H9 (cell line): ENCODE results near the gene P2RX2. TPM values are rescaled to one million over a fixed set of nuclear protein-coding genes. Genes with fewer than 3 reads are reported as not detected.

Experiments used
- DNase-seq: peaks from one replicate; pipeline ENCODE4 v3.0.0-alpha.2; 2017
- H2AFZ ChIP-seq: one replicate; pipeline ENCODE4 v1.6.1; 2013; ENCODE audit warnings: mild to moderate bottlenecking, low read length, control low read depth, moderate library complexity
- H2AK5ac ChIP-seq: 2 replicates; pipeline ENCODE4 v1.6.1; 2013; ENCODE audit warnings: low read length, control low read depth, mixed read lengths; ENCODE audit not compliant: insufficient read length
- H2BK120ac ChIP-seq: one replicate; pipeline ENCODE4 v1.6.1; 2013; ENCODE audit warnings: low read depth, mild to moderate bottlenecking, low read length, control low read depth, inconsistent platforms; ENCODE audit not compliant: poor library complexity, severe bottlenecking
- H2BK12ac ChIP-seq: 2 replicates; pipeline ENCODE4 v1.6.1; 2013; ENCODE audit warnings: low read length, control low read depth, mixed read lengths, low read depth; ENCODE audit not compliant: insufficient read length
- H2BK15ac ChIP-seq: 2 replicates; pipeline ENCODE4 v1.6.1; 2013; ENCODE audit warnings: low read depth, low read length, control low read depth
- H2BK20ac ChIP-seq: one replicate; pipeline ENCODE4 v1.6.1; 2013; ENCODE audit warnings: low read depth, mild to moderate bottlenecking, low read length, control low read depth, inconsistent platforms; ENCODE audit not compliant: poor library complexity, severe bottlenecking
- H2BK5ac ChIP-seq: 2 replicates; pipeline ENCODE4 v1.6.1; 2013; ENCODE audit warnings: low read length, control low read depth, mixed read lengths; ENCODE audit not compliant: insufficient read length
- H3K14ac ChIP-seq: 2 replicates; pipeline ENCODE4 v1.6.1; 2013; ENCODE audit warnings: low read length, control low read depth; ENCODE audit not compliant: insufficient read depth
- H3K18ac ChIP-seq: 2 replicates; pipeline ENCODE4 v1.6.1; 2013; ENCODE audit warnings: low read depth, mild to moderate bottlenecking, mixed read lengths, low read length, control low read depth; ENCODE audit not compliant: insufficient read length
- H3K23ac ChIP-seq: 2 replicates; pipeline ENCODE4 v1.6.1; 2013; ENCODE audit warnings: low read length, control low read depth, mixed read lengths, low read depth; ENCODE audit not compliant: insufficient read length
- H3K23me2 ChIP-seq: 2 replicates; pipeline ENCODE4 v1.6.1; 2013; ENCODE audit warnings: low read depth, mild to moderate bottlenecking, mixed read lengths, low read length, control low read depth; ENCODE audit not compliant: insufficient read length, poor library complexity, severe bottlenecking
- H3K27ac ChIP-seq: 2 replicates; pipeline ENCODE4 v1.5.1; 2013; ENCODE audit warnings: low read length, control low read depth, mixed read lengths, low read depth; ENCODE audit not compliant: insufficient read length
- H3K27me3 ChIP-seq: 2 replicates; pipeline ENCODE4 v1.6.1; 2013; ENCODE audit warnings: low read length, control low read depth, inconsistent platforms; ENCODE audit not compliant: insufficient read depth
- H3K4ac ChIP-seq: 2 replicates; pipeline ENCODE4 v1.6.1; 2013; ENCODE audit warnings: low read depth, mild to moderate bottlenecking, control low read depth, inconsistent platforms, low read length, moderate library complexity
- H3K4me1 ChIP-seq: 2 replicates; pipeline ENCODE4 v1.6.1; 2013; ENCODE audit warnings: low read length, control low read depth, inconsistent platforms; ENCODE audit not compliant: insufficient read depth
- H3K4me2 ChIP-seq: 2 replicates; pipeline ENCODE4 v1.6.1; 2013; ENCODE audit warnings: low read length, control low read depth, mixed read lengths; ENCODE audit not compliant: insufficient read length, insufficient read depth
- H3K56ac ChIP-seq: 2 replicates; pipeline ENCODE4 v1.6.1; 2013; ENCODE audit warnings: low read depth, mild to moderate bottlenecking, mixed read lengths, low read length, control low read depth; ENCODE audit not compliant: insufficient read length
- H3K79me1 ChIP-seq: 2 replicates; pipeline ENCODE4 v1.6.1; 2013; ENCODE audit warnings: low read depth, mild to moderate bottlenecking, moderate library complexity, low read length, control low read depth, inconsistent platforms; ENCODE audit not compliant: insufficient read depth, poor library complexity, severe bottlenecking
- H3K79me2 ChIP-seq: 2 replicates; pipeline ENCODE4 v1.6.1; 2013; ENCODE audit warnings: low read length, control low read depth, inconsistent platforms; ENCODE audit not compliant: insufficient read depth
- H3K9ac ChIP-seq: 2 replicates; pipeline ENCODE4 v1.6.1; 2013; ENCODE audit warnings: low read length, control low read depth, mixed read lengths; ENCODE audit not compliant: insufficient read length; ENCODE audit errors: extremely low read depth
- H3K9me3 ChIP-seq: one replicate; pipeline ENCODE4 v1.6.1; 2013; ENCODE audit warnings: low read depth, low read length, inconsistent platforms; ENCODE audit not compliant: control insufficient read depth
- H3T11ph ChIP-seq: one replicate; pipeline ENCODE4 v1.6.1; 2013; ENCODE audit warnings: mild to moderate bottlenecking, low read length, control low read depth, inconsistent platforms
- H4K20me1 ChIP-seq: one replicate; pipeline ENCODE4 v1.6.1; 2013; ENCODE audit not compliant: control insufficient read depth, insufficient read length, insufficient read depth
- H4K5ac ChIP-seq: 2 replicates; pipeline ENCODE4 v1.6.1; 2013; ENCODE audit warnings: low read depth, mild to moderate bottlenecking, mixed read lengths, low read length, control low read depth; ENCODE audit not compliant: insufficient read length
- H4K8ac ChIP-seq: replicated peaks from 2 replicates; pipeline ENCODE4 v1.6.1; 2013; ENCODE audit warnings: low read length, control low read depth, mixed read lengths, low read depth; ENCODE audit not compliant: insufficient read length
- H4K91ac ChIP-seq: 2 replicates; pipeline ENCODE4 v1.6.1; 2013; ENCODE audit warnings: low read depth, mild to moderate bottlenecking, moderate library complexity, mixed read lengths, low read length, control low read depth; ENCODE audit not compliant: insufficient read length
- H3K27ac Mint-ChIP-seq, 3 experiments: 2 replicates in 2 of 3; 3 replicates in 1 of 3; pipeline ENCODE4 v1.8.0; 2020 to 2021; ENCODE audit warnings: mixed read lengths in 3 of 3, mild to moderate bottlenecking in 1 of 3, moderate library complexity in 1 of 3
- H3K27me3 Mint-ChIP-seq: 2 replicates; pipeline ENCODE4 v1.8.0; 2021; ENCODE audit warnings: low read depth, mild to moderate bottlenecking, moderate library complexity, mixed read lengths
- H3K36me3 Mint-ChIP-seq, 3 experiments: 2 replicates in 2 of 3; 3 replicates in 1 of 3; pipeline ENCODE4 v1.8.0; 2020 to 2021; ENCODE audit warnings: low read depth in 3 of 3, mixed read lengths in 3 of 3; ENCODE audit not compliant: insufficient read depth in 1 of 3
- H3K4me1 Mint-ChIP-seq, 2 experiments: 2 replicates each; pipeline ENCODE4 v1.8.0; 2020; ENCODE audit warnings: mixed read lengths in 2 of 2
- H3K4me3 Mint-ChIP-seq, 2 experiments: 2 replicates in 1 of 2; 3 replicates in 1 of 2; pipeline ENCODE4 v1.8.0; 2020 to 2021; ENCODE audit warnings: mild to moderate bottlenecking in 2 of 2, mixed read lengths in 2 of 2, moderate library complexity in 1 of 2
- H3K9me3 Mint-ChIP-seq, 2 experiments: 2 replicates in 1 of 2; 3 replicates in 1 of 2; pipeline ENCODE4 v1.8.0; 2020; ENCODE audit warnings: mild to moderate bottlenecking in 2 of 2, mixed read lengths in 2 of 2, moderate library complexity in 1 of 2
- WGBS: extraction: QIAGEN DNeasy Blood & Tissue Kit; methylation state at CpG from one replicate; pipeline ENCODE4 v1.1.7; 2013; ENCODE audit warnings: missing lambda C conversion rate, low lambda C conversion rate, mixed read lengths; ENCODE audit not compliant: insufficient read length; ENCODE audit errors: extremely low coverage; 5-methylcytosine and 5-hydroxymethylcytosine counted together
- total RNA-seq: library from RNA; stranded (reverse); gene quantifications from 2 replicates; pipeline ENCODE4 v1.2.1, GENCODE V29; 2021
- TF ChIP-seq, protein P1 (sequence below): fragments of 200-600 bp; sonication (generic); conservative IDR thresholded peaks from 3 replicates; pipeline ENCODE4 v1.8.0; 2021; ENCODE audit warnings: antibody characterized with exemption, mild to moderate bottlenecking

Gene P2RX2
- total RNA-seq, 1 experiment from 2014 or later = 1.8 TPM

DNA sequence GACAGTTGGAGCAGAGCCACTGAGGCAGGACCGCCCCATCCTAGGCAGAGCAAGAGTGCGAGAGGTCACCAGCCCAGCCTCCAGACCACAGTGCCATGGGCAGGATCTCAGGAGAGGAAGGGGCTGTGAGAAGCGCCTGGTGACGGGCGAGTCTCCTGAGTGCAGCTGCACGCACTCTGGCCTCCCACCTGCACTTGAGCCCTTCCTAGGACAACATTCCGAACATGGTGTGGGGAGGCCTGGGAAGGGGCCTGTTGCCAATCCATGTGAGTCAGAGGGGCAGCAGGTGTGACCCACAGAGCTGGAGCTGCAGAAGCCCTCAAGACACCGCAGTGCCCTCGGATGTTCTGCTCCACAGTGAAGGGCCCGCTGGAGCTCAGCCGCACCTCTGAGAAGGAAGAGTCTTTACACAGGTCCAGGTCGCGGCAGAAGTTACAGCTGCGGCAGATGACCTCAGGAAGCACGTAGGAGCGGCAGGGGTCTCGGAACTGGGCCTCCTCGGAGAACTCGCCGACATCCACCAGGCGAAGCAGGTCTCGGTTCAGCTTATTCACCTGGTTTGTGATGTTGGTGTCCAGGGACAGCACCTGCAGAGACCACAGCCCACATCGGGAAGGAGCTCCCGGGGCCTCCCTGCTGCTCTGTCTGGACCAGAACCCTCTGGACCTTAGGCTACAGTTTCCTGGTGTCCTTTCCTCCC is 7.3 kb downstream of the P2RX2 start:
- Histone ChIP-seq H4K91ac (no peak overlapping the region), H3K27ac (no peak overlapping the region), H3K9me3 (no peaks in the 10 kb centered on the region), H2BK12ac (no peak overlapping the region), H2AK5ac (no peak overlapping the region), H3K23ac (no peak overlapping the region), H3K27me3 (no peaks in the 10 kb centered on the region), H2BK5ac (no peak overlapping the region), H4K5ac (no peak overlapping the region), H3K79me2 (no peaks in the 10 kb centered on the region), H3K56ac (no peak overlapping the region), H3K18ac (no peak overlapping the region), H2AFZ (no peak overlapping the region), H3K9ac (no peak overlapping the region), H3K4ac (no peak overlapping the region), H3K79me1 (no peaks in the 10 kb centered on the region), H2BK15ac (no peak overlapping the region), H4K20me1 (no peaks in the 10 kb centered on the region), H4K8ac (no peak overlapping the region), H3T11ph (no peak overlapping the region), H2BK120ac (no peak overlapping the region), H3K4me2 (no peak overlapping the region), H3K23me2 (no peaks in the 10 kb centered on the region), H3K4me1 (no peaks in the 10 kb centered on the region), H2BK20ac (no peak overlapping the region), H3K14ac (no peak overlapping the region)
- TF ChIP-seq, protein P1, sequence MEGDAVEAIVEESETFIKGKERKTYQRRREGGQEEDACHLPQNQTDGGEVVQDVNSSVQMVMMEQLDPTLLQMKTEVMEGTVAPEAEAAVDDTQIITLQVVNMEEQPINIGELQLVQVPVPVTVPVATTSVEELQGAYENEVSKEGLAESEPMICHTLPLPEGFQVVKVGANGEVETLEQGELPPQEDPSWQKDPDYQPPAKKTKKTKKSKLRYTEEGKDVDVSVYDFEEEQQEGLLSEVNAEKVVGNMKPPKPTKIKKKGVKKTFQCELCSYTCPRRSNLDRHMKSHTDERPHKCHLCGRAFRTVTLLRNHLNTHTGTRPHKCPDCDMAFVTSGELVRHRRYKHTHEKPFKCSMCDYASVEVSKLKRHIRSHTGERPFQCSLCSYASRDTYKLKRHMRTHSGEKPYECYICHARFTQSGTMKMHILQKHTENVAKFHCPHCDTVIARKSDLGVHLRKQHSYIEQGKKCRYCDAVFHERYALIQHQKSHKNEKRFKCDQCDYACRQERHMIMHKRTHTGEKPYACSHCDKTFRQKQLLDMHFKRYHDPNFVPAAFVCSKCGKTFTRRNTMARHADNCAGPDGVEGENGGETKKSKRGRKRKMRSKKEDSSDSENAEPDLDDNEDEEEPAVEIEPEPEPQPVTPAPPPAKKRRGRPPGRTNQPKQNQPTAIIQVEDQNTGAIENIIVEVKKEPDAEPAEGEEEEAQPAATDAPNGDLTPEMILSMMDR = no peak
- Mint-ChIP-seq H3K9me3 (no peaks in the 10 kb centered on the region), H3K4me1 (peaks cover 2 to 8% of the 10 kb centered on the region in 2 experiments; a peak in 1 of 4 replicates), H3K36me3 (peaks cover 30 to 67% (median 46%) of the 10 kb centered on the region in 3 experiments; a peak in 6 of 7 replicates), H3K4me3 (no peak overlapping the region), H3K27me3 (peaks cover 6% of the 10 kb centered on the region), H3K27ac (no peak overlapping the region)
- DNase-seq = no peak
- WGBS = no CpG with 5 or more reads among the region's 24 CpGs
